Measurements from ENCODE around the gene KRTAP4-12. TPM values are rescaled to one million over a fixed set of nuclear protein-coding genes. Genes with fewer than 3 reads are reported as not detected.
"Not testable (repeated sequence)": the region's sequence is repeated elsewhere in the genome, so short reads cannot be mapped to it uniquely, and the experiment has no call there.

The KRTAP4-12 gene
- polyA plus RNA-seq, 12 donors, result not detected

GRCh38 chr17:41096055-41096454 lies 27.9 kb downstream of the KRTAP4-12 start:
- DNase-seq, result no peak

GRCh38 chr17:41088760-41089352 lies 35.1 kb downstream of the KRTAP4-12 start:
- not testable (repeated sequence) for DNase-seq

GRCh38 chr17:41084100-41084856 lies 39.7 kb downstream of the KRTAP4-12 start, which contains the start of gene KRTAP4-7:
Gene KRTAP4-7 (plus strand): TSS chr17:41084150. CDS start chr17:41084207, 57 bp downstream.
- not testable (repeated sequence) for DNase-seq

GRCh38 chr17:41083427-41083826 lies 40.6 kb downstream of the KRTAP4-12 start:
- not testable (repeated sequence) for DNase-seq

GRCh38 chr17:41082626-41083025 lies 41.4 kb downstream of the KRTAP4-12 start:
- no peak for DNase-seq

- DNase-seq, result no peak
Observed at GRCh38 chr17:41076788-41077187, 47.2 kb downstream of the KRTAP4-12 start.

GRCh38 chr17:41073676-41074075 lies 50.3 kb downstream of the KRTAP4-12 start:
- DNase-seq, result no peak

Other genes with a start within 250 kb of the KRTAP4-12 start
- 1 to 10 TPM in 1 of 12 donors, under 1 TPM in 4, not detected in 7; 0.07 to 1.9 (median 0.22) TPM for gene KRT20, start 238.9 kb downstream of the KRTAP4-12 start, polyA plus RNA-seq (ENCODE audit: insufficient read length in 12 of 12)
- 10 to 100 TPM in 3 of 12 donors, under 1 TPM in 6, not detected in 3; 0.12 to 25.1 (median 0.44) TPM for gene KRT23, start 186.5 kb downstream of the KRTAP4-12 start, polyA plus RNA-seq (ENCODE audit: insufficient read length in 12 of 12)
- 10 to 100 TPM in 1 of 12 donors, 1 to 10 TPM in 9, not detected in 2; 2.3 to 12.3 (median 6.3) TPM for gene KRT39, start 157.2 kb downstream of the KRTAP4-12 start, polyA plus RNA-seq (ENCODE audit: insufficient read length in 12 of 12)
- gene KRT40, start 139.9 kb downstream of the KRTAP4-12 start, polyA plus RNA-seq (ENCODE audit: insufficient read length in 12 of 12), result 10 to 100 TPM in 5 of 12 donors, 1 to 10 TPM in 5, not detected in 2; 3.1 to 16.4 (median 11.0) TPM
- gene KRTAP3-3, start 130.0 kb downstream of the KRTAP4-12 start, polyA plus RNA-seq (ENCODE audit: insufficient read length in 12 of 12), result not detected
- gene KRTAP3-2, start 124.3 kb downstream of the KRTAP4-12 start, polyA plus RNA-seq (ENCODE audit: insufficient read length in 12 of 12), result 1 to 10 TPM in 4 of 12 donors, under 1 TPM in 5, not detected in 3; 0.22 to 1.4 (median 0.86) TPM
- not detected for gene KRTAP3-1, start 115.1 kb downstream of the KRTAP4-12 start, polyA plus RNA-seq (ENCODE audit: insufficient read length in 12 of 12)
- gene KRTAP1-5, start 97.0 kb downstream of the KRTAP4-12 start, polyA plus RNA-seq (ENCODE audit: insufficient read length in 12 of 12), result not detected
- not detected for gene KRTAP1-4, start 94.0 kb downstream of the KRTAP4-12 start, polyA plus RNA-seq (ENCODE audit: insufficient read length in 12 of 12)
- not detected for gene KRTAP1-3, start 89.3 kb downstream of the KRTAP4-12 start, polyA plus RNA-seq (ENCODE audit: insufficient read length in 12 of 12)
- gene KRTAP1-1, start 82.7 kb downstream of the KRTAP4-12 start, polyA plus RNA-seq (ENCODE audit: insufficient read length in 12 of 12), result not detected
- gene KRTAP2-1, start 76.9 kb downstream of the KRTAP4-12 start, polyA plus RNA-seq (ENCODE audit: insufficient read length in 12 of 12), result not detected
- not detected for gene KRTAP2-2, start 69.0 kb downstream of the KRTAP4-12 start, polyA plus RNA-seq (ENCODE audit: insufficient read length in 12 of 12)
- under 1 TPM in 2 of 12 donors, not detected in 10; 0.49 to 0.57 TPM for gene KRTAP2-3, start 64.1 kb downstream of the KRTAP4-12 start, polyA plus RNA-seq (ENCODE audit: insufficient read length in 12 of 12)
- gene KRTAP2-4, start 58.3 kb downstream of the KRTAP4-12 start, polyA plus RNA-seq (ENCODE audit: insufficient read length in 12 of 12), result not detected
- gene KRTAP4-7, start 40.0 kb downstream of the KRTAP4-12 start, polyA plus RNA-seq (ENCODE audit: insufficient read length in 12 of 12), result not detected
- gene KRTAP4-8, start 26.0 kb downstream of the KRTAP4-12 start, polyA plus RNA-seq (ENCODE audit: insufficient read length in 12 of 12), result not detected
- gene KRTAP4-16, start 22.0 kb downstream of the KRTAP4-12 start, polyA plus RNA-seq (ENCODE audit: insufficient read length in 12 of 12), result not detected
- not detected for gene KRTAP4-9, start 18.8 kb downstream of the KRTAP4-12 start, polyA plus RNA-seq (ENCODE audit: insufficient read length in 12 of 12)
- not detected for gene KRTAP4-11, start 5.8 kb downstream of the KRTAP4-12 start, polyA plus RNA-seq (ENCODE audit: insufficient read length in 12 of 12)
- gene KRTAP4-6, start 16.4 kb upstream of the KRTAP4-12 start, polyA plus RNA-seq (ENCODE audit: insufficient read length in 12 of 12), result not detected
- not detected for gene KRTAP4-5, start 25.6 kb upstream of the KRTAP4-12 start, polyA plus RNA-seq (ENCODE audit: insufficient read length in 12 of 12)
- gene KRTAP4-4, start 36.6 kb upstream of the KRTAP4-12 start, polyA plus RNA-seq (ENCODE audit: insufficient read length in 12 of 12), result not detected
- not detected for gene KRTAP4-3, start 44.0 kb upstream of the KRTAP4-12 start, polyA plus RNA-seq (ENCODE audit: insufficient read length in 12 of 12)
- not detected for gene KRTAP4-2, start 54.0 kb upstream of the KRTAP4-12 start, polyA plus RNA-seq (ENCODE audit: insufficient read length in 12 of 12)
- not detected for gene KRTAP4-1, start 60.7 kb upstream of the KRTAP4-12 start, polyA plus RNA-seq (ENCODE audit: insufficient read length in 12 of 12)
- not detected for gene KRTAP9-1, start 65.7 kb upstream of the KRTAP4-12 start, polyA plus RNA-seq (ENCODE audit: insufficient read length in 12 of 12)
- not detected for gene KRTAP9-2, start 102.5 kb upstream of the KRTAP4-12 start, polyA plus RNA-seq (ENCODE audit: insufficient read length in 12 of 12)
- gene KRTAP9-3, start 108.3 kb upstream of the KRTAP4-12 start, polyA plus RNA-seq (ENCODE audit: insufficient read length in 12 of 12), result not detected
- not detected for gene KRTAP9-8, start 113.8 kb upstream of the KRTAP4-12 start, polyA plus RNA-seq (ENCODE audit: insufficient read length in 12 of 12)
- not detected for gene KRTAP9-4, start 125.5 kb upstream of the KRTAP4-12 start, polyA plus RNA-seq (ENCODE audit: insufficient read length in 12 of 12)
- not detected for gene KRTAP9-9, start 131.2 kb upstream of the KRTAP4-12 start, polyA plus RNA-seq (ENCODE audit: insufficient read length in 12 of 12)
- gene KRTAP9-6, start 141.2 kb upstream of the KRTAP4-12 start, polyA plus RNA-seq (ENCODE audit: insufficient read length in 12 of 12), result under 1 TPM in 7 of 12 donors, not detected in 5; 0.11 to 0.65 (median 0.24) TPM
- gene KRTAP9-7, start 151.5 kb upstream of the KRTAP4-12 start, polyA plus RNA-seq (ENCODE audit: insufficient read length in 12 of 12), result not detected
- not detected for gene KRTAP29-1, start 178.7 kb upstream of the KRTAP4-12 start, polyA plus RNA-seq (ENCODE audit: insufficient read length in 12 of 12)
- gene KRTAP16-1, start 185.1 kb upstream of the KRTAP4-12 start, polyA plus RNA-seq (ENCODE audit: insufficient read length in 12 of 12), result not detected
- gene KRTAP17-1, start 191.5 kb upstream of the KRTAP4-12 start, polyA plus RNA-seq (ENCODE audit: insufficient read length in 12 of 12), result not detected
- not detected for gene KRT33A, start 226.6 kb upstream of the KRTAP4-12 start, polyA plus RNA-seq (ENCODE audit: insufficient read length in 12 of 12)
- gene KRT33B, start 245.6 kb upstream of the KRTAP4-12 start, polyA plus RNA-seq (ENCODE audit: insufficient read length in 12 of 12), result under 1 TPM in 3 of 12 donors, not detected in 9; 0.13 to 0.15 (median 0.14) TPM

Data from muscle of arm (tissue), 12 donors.